Aorta (tissue), 5 donors: ENCODE data around the gene AMPH. TPM values are rescaled to one million over a fixed set of nuclear protein-coding genes. Genes with fewer than 3 reads are reported as not detected.
"Not testable (repeated sequence)": the region's sequence is repeated elsewhere in the genome, so short reads cannot be mapped to it uniquely, and the experiment has no call there.

Experiments used
- ATAC-seq: fragments of 200-7000 bp; cut with Tn5 transposase; one replicate; pipeline ENCODE4 v1.9.1; 2022; ENCODE audit warnings: moderate library complexity; ENCODE audit not compliant: low FRiP score
- DNase-seq, 2 donors: peaks; one replicate each; pipeline ENCODE4 v3.0.0-alpha.2; 2020
- H3K27ac ChIP-seq, 2 donors: one replicate each; pipeline ENCODE4 v1.5.1; 2013; ENCODE audit warnings: low read length in 2 of 2, mild to moderate bottlenecking in 2 of 2, moderate library complexity in 2 of 2, control low read depth in 1 of 2, inconsistent platforms in 1 of 2, low read depth in 1 of 2
- H3K27me3 ChIP-seq, 2 donors: one replicate each; pipeline ENCODE4 v1.6.1; 2013; ENCODE audit warnings: control low read depth in 1 of 2, low read length in 1 of 2, mild to moderate bottlenecking in 1 of 2, moderate library complexity in 1 of 2; ENCODE audit not compliant: insufficient read depth in 2 of 2, control insufficient read depth in 1 of 2
- H3K36me3 ChIP-seq, 2 donors: one replicate each; pipeline ENCODE4 v1.6.1; 2013; ENCODE audit warnings: control low read depth in 1 of 2, low read length in 1 of 2, mild to moderate bottlenecking in 1 of 2; ENCODE audit not compliant: insufficient read depth in 2 of 2, control insufficient read depth in 1 of 2
- H3K4me1 ChIP-seq, 2 donors: one replicate each; pipeline ENCODE4 v1.6.1; 2013; ENCODE audit warnings: low read length in 2 of 2, control low read depth in 1 of 2, mild to moderate bottlenecking in 1 of 2, moderate library complexity in 1 of 2; ENCODE audit not compliant: insufficient read depth in 2 of 2, control insufficient read depth in 1 of 2
- H3K4me3 ChIP-seq, 2 donors: one replicate each; pipeline ENCODE4 v1.5.1; 2013; ENCODE audit warnings: low read length in 2 of 2, control low read depth in 1 of 2, mild to moderate bottlenecking in 1 of 2
- H3K9me3 ChIP-seq: one replicate; pipeline ENCODE4 v1.6.1; 2013; ENCODE audit warnings: mild to moderate bottlenecking, low read length; ENCODE audit not compliant: control insufficient read depth
- WGBS, 2 donors: extraction: QIAGEN DNeasy Blood & Tissue Kit; methylation state at CpG; one replicate each; pipeline ENCODE4 v1.1.7; 2013; 5-methylcytosine and 5-hydroxymethylcytosine counted together
- intact Hi-C, 2 donors: fragments of 100-400 bp; cut with DNase I; formaldehyde crosslinking; loops; one replicate each; pipeline versions ENCODE4 v1.14.2 to v1.15.0; 2022
- polyA plus RNA-seq, 2 donors: library from polyadenylated mRNA; stranded (reverse); fragments of 200-250 nt; gene quantifications; one replicate each; pipeline ENCODE4 v1.2.3, GENCODE V29; 2013
- total RNA-seq, 2 donors: library from RNA; stranded (reverse); fragmentation: NEBNext Ultra II Directional; extraction: Animal tissue kit (Norgen Biotek cat#: 25700); gene quantifications; one replicate each; pipeline ENCODE4 v1.2.1, GENCODE V29; 2021
- donor health status: healthy with polysubstance abuse.
- donor health status: Bipolar disorder and iron deficiency.
- donor health status: DM: no; HTN: no; CAD: no.
- donor health status: DM: no; HTN: no; CAD: no.
- donor health status: DM: yes; HTN: yes; CAD: no.

AMPH gene
- total and polyA plus RNA-seq, 4 donors, result 1.3 to 8.8 (median 4.4) TPM

GRCh38 chr7:38396852-38397251 is 234.3 kb downstream of the AMPH start:
- no peaks in the 10 kb centered on the region for H3K9me3 ChIP-seq
- no peaks in the 10 kb centered on the region for H3K36me3 ChIP-seq
- whole genome bisulfite sequencing, 2 donors, result 95 to 96% methylated on average over 2 of the region's 2 CpGs
- no peak for ATAC-seq
- no peaks in the 10 kb centered on the region for H3K4me1 ChIP-seq
- no peaks in the 10 kb centered on the region for H3K27me3 ChIP-seq
- intact Hi-C loops, result loop anchor here in 1 of 2 donors (5.0 kb wide), 1 partner anchor 265 kb away; no protein-coding TSS in a partner anchor
- H3K27ac ChIP-seq, result no peak overlapping the region
- no peak for DNase-seq
- no peak overlapping the region for H3K4me3 ChIP-seq

GRCh38 chr7:38395921-38396552 is 235.1 kb downstream of the AMPH start:
- not testable (repeated sequence) for H3K4me3 ChIP-seq, H3K27ac ChIP-seq, DNase-seq, ATAC-seq, H3K4me1 ChIP-seq, H3K27me3 ChIP-seq, H3K9me3 ChIP-seq, H3K36me3 ChIP-seq
- intact Hi-C loops, result loop anchor here in 1 of 2 donors (5.0 kb wide), 1 partner anchor 266 kb away; no protein-coding TSS in a partner anchor
- WGBS, 2 donors, result 96 to 100% methylated on average over 1 of the region's 1 CpG

DNA sequence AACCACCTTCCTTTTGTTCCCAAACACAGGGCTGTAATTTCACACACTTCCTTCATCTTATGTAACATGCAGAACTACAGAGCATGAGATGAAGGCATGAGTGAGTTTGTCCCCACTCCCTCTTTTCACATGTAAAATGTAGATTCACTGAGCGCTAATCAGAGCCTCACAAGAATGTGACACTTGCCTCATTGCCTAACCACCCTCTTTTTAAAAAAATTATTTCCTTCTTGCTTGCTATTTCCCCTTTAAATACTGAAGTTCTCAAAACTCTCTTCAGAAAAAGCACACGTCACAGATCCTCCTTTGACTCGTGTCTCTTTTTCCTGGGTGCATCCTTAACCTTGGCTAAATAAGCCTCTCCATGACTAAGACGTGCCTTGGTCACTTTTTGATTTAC is 236.5 kb downstream of the AMPH start:
- no peak for DNase-seq
- 83 to 88% methylated on average over 4 of the region's 4 CpGs for WGBS, 2 donors
- Histone ChIP-seq H3K27me3 (no peaks in the 10 kb centered on the region), H3K9me3 (no peaks in the 10 kb centered on the region), H3K27ac (no peak overlapping the region), H3K4me1 (no peaks in the 10 kb centered on the region), H3K36me3 (no peaks in the 10 kb centered on the region), H3K4me3 (no peak overlapping the region)
- intact Hi-C loops, result loop anchor here in 1 of 2 donors (5.0 kb wide), 1 partner anchor 268 kb away; no protein-coding TSS in a partner anchor
- ATAC-seq, result no peak

DNA sequence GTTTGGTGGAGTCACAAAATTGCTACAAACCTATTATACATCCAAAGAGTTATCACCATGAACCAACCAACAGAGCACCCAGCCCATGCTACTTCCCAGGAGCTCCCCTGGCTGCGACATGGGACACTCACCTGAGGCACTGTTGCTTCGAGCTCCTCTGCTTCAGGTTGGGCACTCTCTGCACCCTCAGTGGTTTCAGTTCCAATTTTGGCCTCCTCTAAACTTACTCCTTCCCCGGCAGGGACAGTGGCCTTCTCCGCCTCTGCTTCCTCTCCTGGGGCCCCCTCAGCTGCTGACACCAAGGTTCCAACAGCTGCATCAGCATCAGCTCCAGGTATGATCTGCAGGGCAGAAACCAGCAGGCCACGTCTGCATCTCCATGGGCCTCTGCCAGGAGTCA is 237.3 kb downstream of the AMPH start:
- Histone ChIP-seq H3K27me3 (no peaks in the 10 kb centered on the region), H3K27ac (no peak overlapping the region), H3K36me3 (no peaks in the 10 kb centered on the region), H3K9me3 (no peaks in the 10 kb centered on the region), H3K4me1 (no peaks in the 10 kb centered on the region), H3K4me3 (no peak overlapping the region)
- 89 to 92% methylated on average over 5 of the region's 5 CpGs for WGBS, 2 donors
- ATAC-seq (peak; percentile 24), DNase-seq (no peak)
- intact Hi-C loops, result no loop called here

DNA sequence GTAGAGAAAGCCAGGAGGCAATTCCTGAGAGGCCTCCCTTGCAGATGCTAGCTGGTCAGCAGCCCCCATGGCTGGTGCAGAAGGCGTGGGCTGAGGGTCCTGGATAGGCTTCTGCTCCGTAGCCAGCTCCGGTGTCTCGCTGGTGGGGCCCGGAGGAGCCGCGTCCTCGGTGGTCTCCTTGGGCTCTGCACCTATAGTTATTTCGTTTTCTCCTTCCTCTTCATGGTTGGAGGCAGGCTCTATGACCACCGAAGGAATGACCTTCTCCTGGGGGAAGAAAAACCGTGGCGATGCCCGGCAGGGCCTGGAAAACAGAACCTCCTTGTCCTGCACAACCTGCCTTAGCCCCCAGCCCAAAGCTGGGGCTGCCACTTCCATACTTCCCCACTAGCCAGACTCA is 239.4 kb downstream of the AMPH start:
- intact Hi-C loops, result no loop called here
- no peaks in the 10 kb centered on the region for H3K27me3 ChIP-seq
- no peaks in the 10 kb centered on the region for H3K4me1 ChIP-seq
- no peak overlapping the region for H3K27ac ChIP-seq
- no peak for ATAC-seq
- peak in 1 of 2 donors; percentile 67 for DNase-seq
- 85 to 93% methylated on average over 13 of the region's 13 CpGs for WGBS, 2 donors
- no peaks in the 10 kb centered on the region for H3K36me3 ChIP-seq
- no peak overlapping the region for H3K4me3 ChIP-seq
- no peaks in the 10 kb centered on the region for H3K9me3 ChIP-seq

GRCh38 chr7:38385682-38386081 is 245.5 kb downstream of the AMPH start:
- ATAC-seq, result no peak
- no peaks in the 10 kb centered on the region for H3K36me3 ChIP-seq
- intact Hi-C loops, result no loop called here
- no peaks in the 10 kb centered on the region for H3K9me3 ChIP-seq
- no peaks in the 10 kb centered on the region for H3K27me3 ChIP-seq
- H3K4me1 ChIP-seq, result no peaks in the 10 kb centered on the region
- H3K27ac ChIP-seq, result no peak overlapping the region
- no peak for DNase-seq
- H3K4me3 ChIP-seq, result no peak overlapping the region

DNA sequence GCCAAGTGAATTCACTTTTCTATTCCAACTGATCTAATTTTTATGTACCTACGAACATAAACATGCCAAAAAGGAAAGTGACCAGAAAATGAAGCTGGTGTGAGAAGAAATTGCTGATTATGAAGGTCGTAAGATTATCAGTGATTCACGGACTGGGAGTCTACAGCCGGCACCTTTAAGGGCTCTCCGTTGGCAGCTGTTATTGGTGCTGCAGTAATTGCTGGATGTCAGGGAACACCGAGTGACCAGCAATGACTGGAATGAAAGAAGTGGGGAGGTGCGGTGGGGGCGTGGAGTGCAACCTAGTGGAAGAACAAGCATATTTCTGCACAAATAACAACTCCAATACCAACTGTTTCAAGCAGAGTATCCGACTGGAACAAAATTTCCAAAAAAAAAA is 247.9 kb downstream of the AMPH start:
- Histone ChIP-seq H3K27me3 (no peaks in the 10 kb centered on the region), H3K9me3 (no peaks in the 10 kb centered on the region), H3K27ac (no peak overlapping the region), H3K4me1 (no peaks in the 10 kb centered on the region), H3K36me3 (no peaks in the 10 kb centered on the region), H3K4me3 (no peak overlapping the region)
- DNase-seq (no peak), ATAC-seq (no peak)
- intact Hi-C loops, result no loop called here
- WGBS, 2 donors, result 85 to 90% methylated on average over 9 of the region's 9 CpGs

DNA sequence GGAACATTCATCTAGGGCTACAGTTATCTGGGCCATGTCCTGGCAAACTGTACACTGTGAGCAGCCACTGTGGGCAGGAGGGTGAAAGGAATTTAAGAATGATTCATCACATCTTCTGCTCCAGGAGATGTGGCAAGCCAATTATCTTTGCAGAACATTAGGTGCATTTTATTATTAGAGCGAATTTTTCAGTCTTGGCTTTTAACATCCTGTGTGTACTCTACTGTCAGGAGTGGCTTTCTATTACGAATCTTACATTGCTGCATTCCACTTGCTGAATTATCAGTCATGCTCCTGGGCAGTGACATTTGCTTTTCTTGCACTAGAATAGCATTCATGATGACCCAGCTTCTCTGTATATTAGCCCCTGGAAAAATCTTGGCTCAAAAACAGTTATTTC is 248.5 kb downstream of the AMPH start:
- H3K27ac ChIP-seq, result no peak overlapping the region
- no peaks in the 10 kb centered on the region for H3K9me3 ChIP-seq
- no peaks in the 10 kb centered on the region for H3K4me1 ChIP-seq
- H3K4me3 ChIP-seq, result no peak overlapping the region
- no peaks in the 10 kb centered on the region for H3K27me3 ChIP-seq
- DNase-seq (no peak), ATAC-seq (no peak)
- no peaks in the 10 kb centered on the region for H3K36me3 ChIP-seq
- WGBS, 2 donors, result 79 to 82% methylated on average over 2 of the region's 2 CpGs
- intact Hi-C loops, result no loop called here

DNA sequence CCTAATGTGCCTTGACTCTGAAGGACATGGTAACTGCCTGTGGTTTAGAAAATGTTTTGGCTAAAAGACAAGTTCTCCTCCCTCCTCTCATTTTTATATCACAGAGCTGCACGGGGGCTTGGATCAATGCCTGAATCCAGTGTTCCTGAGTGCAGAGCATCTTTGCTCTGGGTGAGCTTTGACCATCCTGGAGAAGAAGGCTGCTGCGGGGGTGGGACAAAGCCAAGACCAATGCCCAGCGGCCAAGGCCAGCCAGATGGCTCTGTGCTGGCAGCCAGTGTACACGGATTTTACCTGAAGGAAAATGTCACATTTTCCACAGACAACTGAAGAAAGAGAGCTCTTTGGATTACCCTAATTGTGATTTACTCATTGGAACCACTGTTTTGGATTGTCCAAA is 255.7 kb downstream of the AMPH start:
- peaks cover 1% of the 10 kb centered on the region for H3K9me3 ChIP-seq
- no peak for DNase-seq
- H3K27ac ChIP-seq, result no peak overlapping the region
- 57 to 63% methylated on average over 4 of the region's 4 CpGs for WGBS, 2 donors
- intact Hi-C loops, result no loop called here
- no peak overlapping the region for H3K4me3 ChIP-seq
- ATAC-seq, result no peak
- no peaks in the 10 kb centered on the region for H3K27me3 ChIP-seq
- H3K36me3 ChIP-seq, result no peaks in the 10 kb centered on the region
- no peaks in the 10 kb centered on the region for H3K4me1 ChIP-seq
